NB4 (cell line): ENCODE results near the gene HECTD4.

Experiments used
- CTCF ChIP-seq: IDR thresholded peaks from one replicate; pipeline ENCODE4 v1.5.1; 2012; ENCODE audit warnings: low read depth, low read length
- MAX ChIP-seq: IDR thresholded peaks from 2 replicates; pipeline ENCODE4 v1.6.1; 2011; ENCODE audit warnings: low read depth, low read length
- POLR2A ChIP-seq: IDR thresholded peaks from 2 replicates; pipeline ENCODE4 v1.6.1; 2011; ENCODE audit warnings: mild to moderate bottlenecking; ENCODE audit not compliant: insufficient read length; ENCODE audit errors: extremely low read depth

GRCh38 chr12:112190231-112191025, 191.8 kb downstream of the HECTD4 start:
- TF ChIP-seq CTCF (no peak), MAX (no peak), POLR2A (no peak)
